Bronchial epithelial cell (primary cell): ENCODE measurements around the gene EVX2. TPM values are rescaled to one million over a fixed set of nuclear protein-coding genes. Genes with fewer than 3 reads are reported as not detected.

Source experiments
- DNase-seq: peaks from one replicate; pipeline ENCODE4 v3.0.0-alpha.2; 2010; ENCODE audit warnings: low read depth
- FAIRE-seq: peaks from 2 replicates; lab custom pipeline; 2011; peaks lifted over from hg19 to GRCh38; lab: Jason Lieb, UNC
- H3K27me3 ChIP-seq: 2 replicates; pipeline ENCODE4 v1.5.1; 2011; ENCODE audit warnings: low read length; ENCODE audit not compliant: control insufficient read depth, insufficient read depth
- H3K36me3 ChIP-seq: 2 replicates; pipeline ENCODE4 v1.5.1; 2011; ENCODE audit warnings: low read length; ENCODE audit not compliant: control insufficient read depth, insufficient read depth
- H3K4me3 ChIP-seq: 2 replicates; pipeline ENCODE4 v1.5.1; 2011; ENCODE audit warnings: mild to moderate bottlenecking, low read depth, low read length, control low read depth
- total RNA-seq: library from RNA; depleted of rRNA; stranded (reverse); fragments of >200 nt; gene quantifications from 2 replicates; pipeline ENCODE4 v1.2.1, GENCODE V29; 2014
- TF ChIP-seq, protein P1 (sequence below): IDR thresholded peaks from 2 replicates; pipeline ENCODE4 v1.5.1; 2011; ENCODE audit warnings: mild to moderate bottlenecking, moderate library complexity, low read length, control low read depth, inconsistent platforms; ENCODE audit not compliant: insufficient read depth, severe bottlenecking

Gene EVX2
- total RNA-seq, 1 donor from 2014 or later: not detected

DNA sequence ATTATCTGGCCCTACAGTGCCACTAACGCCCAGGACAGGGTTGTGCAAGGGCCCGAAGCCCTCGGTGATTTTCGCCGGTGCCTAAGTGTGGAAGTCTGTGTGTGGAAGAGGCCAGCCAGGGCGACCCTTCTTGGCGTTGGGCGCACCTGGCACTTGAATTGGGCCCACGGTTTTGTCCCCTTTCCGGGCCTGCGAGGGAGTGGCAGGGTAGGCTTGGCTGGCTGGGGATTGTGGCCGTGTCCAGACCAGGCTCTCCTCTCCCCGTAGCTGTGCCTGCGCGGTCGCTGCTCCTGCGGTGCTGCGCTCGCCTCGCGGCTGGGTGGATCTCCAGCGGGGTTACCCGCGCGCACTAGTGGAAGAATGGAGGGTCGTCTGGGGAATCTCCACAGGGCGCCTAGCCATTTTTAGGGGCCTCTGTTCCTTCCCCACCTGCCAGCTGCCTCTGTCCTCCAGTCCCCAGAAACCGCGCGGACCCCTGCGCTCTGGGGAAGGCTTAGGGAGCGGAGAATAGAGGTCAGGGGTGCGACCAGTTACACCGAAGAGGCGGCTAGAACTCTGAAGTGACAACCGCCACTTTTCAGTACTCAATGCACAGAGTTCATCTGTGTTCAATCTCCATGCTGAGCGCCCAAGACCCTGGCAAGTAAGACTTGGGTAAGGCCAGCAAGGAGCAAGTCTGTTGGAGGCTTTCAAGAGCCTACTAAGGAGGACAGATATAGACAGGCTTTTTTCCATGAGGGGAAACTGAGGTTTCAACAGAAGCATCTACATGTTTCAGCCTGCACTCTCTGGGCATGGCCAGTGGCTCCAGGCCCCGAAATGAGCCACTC, 16.0 kb downstream of the EVX2 start:
- TF ChIP-seq, protein P1, sequence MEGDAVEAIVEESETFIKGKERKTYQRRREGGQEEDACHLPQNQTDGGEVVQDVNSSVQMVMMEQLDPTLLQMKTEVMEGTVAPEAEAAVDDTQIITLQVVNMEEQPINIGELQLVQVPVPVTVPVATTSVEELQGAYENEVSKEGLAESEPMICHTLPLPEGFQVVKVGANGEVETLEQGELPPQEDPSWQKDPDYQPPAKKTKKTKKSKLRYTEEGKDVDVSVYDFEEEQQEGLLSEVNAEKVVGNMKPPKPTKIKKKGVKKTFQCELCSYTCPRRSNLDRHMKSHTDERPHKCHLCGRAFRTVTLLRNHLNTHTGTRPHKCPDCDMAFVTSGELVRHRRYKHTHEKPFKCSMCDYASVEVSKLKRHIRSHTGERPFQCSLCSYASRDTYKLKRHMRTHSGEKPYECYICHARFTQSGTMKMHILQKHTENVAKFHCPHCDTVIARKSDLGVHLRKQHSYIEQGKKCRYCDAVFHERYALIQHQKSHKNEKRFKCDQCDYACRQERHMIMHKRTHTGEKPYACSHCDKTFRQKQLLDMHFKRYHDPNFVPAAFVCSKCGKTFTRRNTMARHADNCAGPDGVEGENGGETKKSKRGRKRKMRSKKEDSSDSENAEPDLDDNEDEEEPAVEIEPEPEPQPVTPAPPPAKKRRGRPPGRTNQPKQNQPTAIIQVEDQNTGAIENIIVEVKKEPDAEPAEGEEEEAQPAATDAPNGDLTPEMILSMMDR: no peak
- Histone ChIP-seq H3K27me3 (peaks cover 52% of the 10 kb centered on the region), H3K36me3 (no peaks in the 10 kb centered on the region), H3K4me3 (no peak overlapping the region)
- no peak for DNase-seq
- no peak for FAIRE-seq

DNA sequence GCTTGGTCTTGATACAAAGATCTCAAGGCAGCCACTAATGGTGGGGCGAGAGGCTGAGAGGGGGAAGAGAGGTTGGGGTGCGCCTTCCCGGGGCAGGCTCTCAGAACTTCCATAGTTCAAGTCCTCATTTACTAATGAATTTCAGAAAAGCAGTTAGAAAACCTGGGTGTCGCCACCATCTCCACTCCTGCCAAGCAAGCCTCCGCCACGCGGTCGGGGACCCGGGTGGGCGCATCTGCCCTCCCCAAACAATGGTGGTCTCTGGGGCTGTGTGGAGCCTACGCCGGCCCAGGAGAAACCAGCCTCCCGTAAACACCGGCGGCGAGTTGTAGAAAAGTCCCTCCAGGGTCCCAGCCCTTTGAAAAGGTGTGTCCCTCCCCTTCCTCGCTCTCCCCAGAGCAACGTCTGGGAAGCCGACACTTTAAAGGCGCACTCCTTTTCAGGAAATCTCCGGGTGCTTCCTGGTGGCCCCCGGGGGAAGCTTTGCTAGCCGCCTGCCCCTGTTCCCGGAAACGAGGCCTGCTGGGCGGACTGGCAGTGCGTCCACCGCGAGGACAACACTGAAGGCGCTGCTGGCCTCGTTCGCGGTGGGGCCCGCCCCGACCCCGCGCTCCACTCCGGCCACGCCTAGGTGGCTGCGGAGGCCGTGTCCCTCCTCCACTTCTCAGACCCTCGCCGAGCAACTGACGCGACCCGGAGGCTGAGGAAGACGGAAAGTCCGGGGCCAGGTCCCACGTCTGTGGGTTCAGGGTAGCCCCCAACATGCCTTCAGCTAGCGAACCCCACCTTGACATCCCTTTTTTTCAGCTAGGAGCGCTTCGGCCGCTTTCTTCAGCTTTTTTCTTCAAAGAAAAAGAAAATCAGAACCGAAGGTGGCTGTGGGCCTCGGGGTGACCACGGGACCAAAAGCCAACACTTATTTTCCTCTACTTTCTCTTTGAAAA, 16.8 kb downstream of the EVX2 start:
- no peak for DNase-seq
- no peak for FAIRE-seq
- Histone ChIP-seq H3K27me3 (peaks cover 46% of the 10 kb centered on the region), H3K4me3 (no peak overlapping the region), H3K36me3 (no peaks in the 10 kb centered on the region)
- TF ChIP-seq, protein P1: no peak

DNA sequence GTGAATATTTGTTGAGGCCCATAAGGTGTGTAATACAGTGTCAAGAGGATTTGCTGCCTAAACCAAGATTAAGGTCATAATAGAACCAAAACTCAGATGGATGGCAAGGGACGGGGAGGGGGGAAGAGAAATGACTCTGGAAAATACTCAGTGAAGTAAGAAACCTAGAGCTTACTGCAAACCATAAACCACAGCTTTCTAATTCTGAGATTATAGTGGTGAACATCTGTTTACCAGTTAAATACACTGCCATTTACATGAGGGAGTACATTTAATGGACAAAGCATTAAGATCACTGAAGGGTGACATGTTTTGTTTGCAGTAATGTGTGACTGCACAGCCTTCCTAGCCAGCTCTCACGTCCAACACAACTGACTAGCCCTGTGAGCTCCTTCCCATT, 19.8 kb downstream of the EVX2 start:
- Histone ChIP-seq H3K36me3 (no peaks in the 10 kb centered on the region), H3K4me3 (no peak overlapping the region), H3K27me3 (peaks cover 27% of the 10 kb centered on the region)
- FAIRE-seq: no peak
- TF ChIP-seq, protein P1: no peak
- no peak for DNase-seq

DNA sequence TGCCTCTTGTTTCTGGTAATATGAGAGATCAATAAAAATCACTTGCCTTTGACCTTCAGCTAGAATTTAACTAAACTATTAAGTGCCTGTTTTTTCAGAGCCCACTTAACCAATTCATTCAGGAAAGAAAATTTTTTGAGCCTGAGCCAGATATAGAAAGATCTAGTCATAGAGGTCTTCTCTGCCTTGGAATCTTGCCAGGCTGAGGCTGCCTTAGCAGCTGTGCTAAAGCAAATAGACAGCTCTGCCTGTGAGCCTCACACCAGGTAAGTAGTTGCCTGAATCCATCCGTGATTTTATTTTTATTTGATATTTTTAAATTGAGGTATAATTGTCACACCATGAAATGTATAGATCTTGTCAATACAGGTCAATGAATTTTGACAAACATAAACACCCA, 27.4 kb downstream of the EVX2 start:
- DNase-seq (no peak), FAIRE-seq (no peak)
- no peaks in the 10 kb centered on the region for H3K36me3 ChIP-seq
- H3K27me3 ChIP-seq: no peaks in the 10 kb centered on the region
- no peak overlapping the region for H3K4me3 ChIP-seq
- TF ChIP-seq, protein P1: no peak

DNA sequence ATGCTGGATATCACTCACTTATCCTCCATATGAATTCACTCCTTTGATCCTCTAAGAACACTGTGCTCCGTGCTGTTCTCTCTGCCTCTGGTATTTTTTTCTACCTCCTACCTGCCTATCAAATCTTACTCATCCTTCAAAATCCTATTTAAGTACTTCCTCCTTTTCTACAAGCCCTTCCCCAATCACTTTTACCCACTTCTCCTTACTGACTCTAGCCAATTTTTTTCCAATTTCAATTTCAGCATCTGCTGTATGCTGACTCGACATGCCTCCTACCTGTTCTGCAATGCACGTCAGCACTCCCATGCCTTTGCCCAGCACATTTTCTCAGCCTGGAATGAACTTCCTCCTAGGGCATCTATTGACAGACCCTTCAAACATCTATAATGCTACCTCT, 44.4 kb downstream of the EVX2 start:
- no peak for FAIRE-seq
- H3K27me3 ChIP-seq: no peaks in the 10 kb centered on the region

More for the DNA sequence above, 44.4 kb downstream of the EVX2 start:
- DNase-seq: no peak
- H3K36me3 ChIP-seq: no peaks in the 10 kb centered on the region
- H3K4me3 ChIP-seq: no peak overlapping the region
- TF ChIP-seq, protein P1: no peak
